ENCODE data around the gene NOS3. TPM values are rescaled to one million over a fixed set of nuclear protein-coding genes. Genes with fewer than 3 reads are reported as not detected.

Gene NOS3
- total RNA-seq, 4 donors from 2014 or later = 5.2 to 8.1 (median 6.3) TPM

DNA sequence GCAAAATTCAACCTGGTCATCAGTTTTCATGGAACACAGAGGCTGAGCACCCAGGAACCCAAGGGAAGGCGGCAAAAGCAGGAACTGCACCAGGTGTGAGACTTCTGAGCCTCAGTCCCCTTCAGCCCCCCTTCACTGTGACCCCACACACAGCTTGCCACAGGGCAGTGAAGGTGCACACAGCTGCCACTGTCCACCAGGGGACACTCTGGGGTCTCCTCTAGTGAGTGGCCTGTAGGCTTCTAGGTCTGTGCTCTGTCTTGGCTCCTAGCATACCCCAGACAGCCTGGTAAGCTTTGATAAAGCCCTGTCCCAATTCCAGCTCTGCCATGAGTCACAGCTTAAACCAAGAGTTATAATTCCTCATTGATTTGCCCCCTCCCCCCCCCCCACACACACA lies 24.8 kb upstream of the NOS3 start:
- Histone ChIP-seq H3K9me3 (no peaks in the 10 kb centered on the region), H3K27me3 (no peaks in the 10 kb centered on the region), H3K4me1 (no peaks in the 10 kb centered on the region), H3K27ac (no peak overlapping the region), H3K4me3 (replicated peaks in 1 of 3) (no peak overlapping the region), H3K36me3 (no peaks in the 10 kb centered on the region)
- no peak for DNase-seq
- no peak for TF ChIP-seq CTCF (IDR thresholded peaks at IDR 0.05)
- TF ChIP-seq POLR2A (IDR thresholded peaks at IDR 0.05) = no peak
- intact Hi-C loops (cut with DNase I) = no loop called here
- WGBS, 2 donors = 89 to 100% methylated on average over 1 of the region's 1 CpG

GRCh38 chr7:150967349-150967748 lies 23.5 kb upstream of the NOS3 start:
- TF ChIP-seq CTCF (IDR thresholded peaks at IDR 0.05) (no peak), POLR2A (IDR thresholded peaks at IDR 0.05) (no peak)
- no peaks in the 10 kb centered on the region for H3K4me1 ChIP-seq
- intact Hi-C loops (cut with DNase I) = no loop called here
- no peak overlapping the region for H3K27ac ChIP-seq
- no peak for DNase-seq
- no peaks in the 10 kb centered on the region for H3K9me3 ChIP-seq
- H3K36me3 ChIP-seq = no peaks in the 10 kb centered on the region
- no peaks in the 10 kb centered on the region for H3K27me3 ChIP-seq
- 77 to 78% methylated on average over 6 of the region's 6 CpGs for WGBS, 2 donors
- no peak overlapping the region for H3K4me3 ChIP-seq (replicated peaks in 1 of 3)

DNA sequence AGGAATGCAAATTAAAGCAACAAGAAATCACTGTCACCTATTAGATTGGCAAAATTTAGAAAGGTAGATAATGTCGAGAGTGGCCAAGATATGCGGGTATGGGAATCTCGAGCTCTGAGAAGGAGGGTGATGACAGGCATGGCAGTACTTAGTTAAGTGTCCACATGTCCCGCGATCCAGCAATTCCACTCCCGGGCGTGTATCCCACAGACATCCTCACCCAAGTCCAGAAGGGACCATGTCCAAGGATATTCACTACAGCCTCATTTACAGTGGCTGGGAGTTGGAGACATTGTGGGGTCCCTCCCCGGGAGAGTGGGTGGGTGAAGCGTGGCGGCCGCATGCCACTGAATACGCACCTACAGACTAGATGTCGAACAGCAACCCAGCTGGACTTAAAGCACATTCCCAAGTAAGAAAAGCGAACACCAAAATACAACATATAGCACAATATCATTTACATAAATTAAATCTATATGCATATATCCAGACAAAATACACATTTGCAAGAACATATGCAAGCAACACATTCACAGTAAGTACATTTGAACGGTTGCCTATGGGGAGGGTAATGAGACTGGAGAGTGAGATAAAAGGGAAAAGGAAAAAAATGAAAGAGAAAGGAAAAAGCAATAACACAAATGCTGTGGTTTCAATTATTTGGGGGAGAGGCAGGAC lies 22.6 kb upstream of the NOS3 start:
- H3K4me1 ChIP-seq = no peaks in the 10 kb centered on the region
- H3K27ac ChIP-seq = no peak overlapping the region
- H3K4me3 ChIP-seq (replicated peaks in 1 of 3) = no peak overlapping the region
- TF ChIP-seq CTCF (IDR thresholded peaks at IDR 0.05) (no peak), POLR2A (IDR thresholded peaks at IDR 0.05) (no peak)
- no peaks in the 10 kb centered on the region for H3K27me3 ChIP-seq
- no peaks in the 10 kb centered on the region for H3K9me3 ChIP-seq
- intact Hi-C loops (cut with DNase I) = no loop called here
- no peaks in the 10 kb centered on the region for H3K36me3 ChIP-seq
- DNase-seq = no peak
- WGBS, 2 donors = 87 to 89% methylated on average over 15 of the region's 15 CpGs

GRCh38 chr7:150968734-150969372 lies 22.0 kb upstream of the NOS3 start:
- H3K4me1 ChIP-seq = no peaks in the 10 kb centered on the region
- 50 to 56% methylated on average over 9 to 16 of the region's 16 CpGs for WGBS, 2 donors

More at GRCh38 chr7:150968734-150969372, 22.0 kb upstream of the NOS3 start:
- intact Hi-C loops (cut with DNase I) = no loop called here
- DNase-seq = no peak
- Histone ChIP-seq H3K9me3 (no peaks in the 10 kb centered on the region), H3K4me3 (replicated peaks in 1 of 3) (no peak overlapping the region), H3K36me3 (no peaks in the 10 kb centered on the region), H3K27ac (no peak overlapping the region), H3K27me3 (no peaks in the 10 kb centered on the region)
- TF ChIP-seq CTCF (IDR thresholded peaks at IDR 0.05) (no peak), POLR2A (IDR thresholded peaks at IDR 0.05) (no peak)

Measured in thyroid gland (tissue), 4 donors.